Measurements from ENCODE around the gene NLRP1.

Gene NLRP1

GRCh38 chr17:5472511-5472910 is 111.8 kb downstream of the NLRP1 start:
- Mint-ChIP-seq H3K4me3 (no peak overlapping the region), H3K9me3 (no peaks in the 10 kb centered on the region), H3K36me3 (peaks cover 17 to 35% of the 10 kb centered on the region in 2 donors), H3K4me1 (peaks cover 11% of the 10 kb centered on the region in 2 donors), H3K27me3 (no peaks in the 10 kb centered on the region), H3K27ac (no peak overlapping the region)
- DNase-seq (no peak), ATAC-seq (replicated peaks) (no peak)

GRCh38 chr17:5468075-5468473 is 116.2 kb downstream of the NLRP1 start:
- no peaks in the 10 kb centered on the region for H3K27me3 Mint-ChIP-seq
- peak; percentile 23 to 24 for ATAC-seq (replicated peaks)
- peak overlapping the region; percentile 82 to 85 for H3K4me3 Mint-ChIP-seq
- no peaks in the 10 kb centered on the region for H3K9me3 Mint-ChIP-seq
- peaks cover 29 to 35% of the 10 kb centered on the region in 2 donors for H3K4me1 Mint-ChIP-seq
- H3K27ac Mint-ChIP-seq = peak overlapping the region; percentile 81
- DNase-seq = peak; percentile 4
- peaks cover 10 to 31% of the 10 kb centered on the region in 2 donors for H3K36me3 Mint-ChIP-seq

GRCh38 chr17:5467416-5467815 is 116.9 kb downstream of the NLRP1 start:
- DNase-seq (no peak), ATAC-seq (replicated peaks) (no peak)
- peak overlapping the region; percentile 82 to 85 for H3K4me3 Mint-ChIP-seq
- H3K9me3 Mint-ChIP-seq = no peaks in the 10 kb centered on the region
- H3K4me1 Mint-ChIP-seq = peaks cover 29 to 35% of the 10 kb centered on the region in 2 donors
- peak overlapping the region; percentile 81 for H3K27ac Mint-ChIP-seq
- no peaks in the 10 kb centered on the region for H3K27me3 Mint-ChIP-seq
- peaks cover 9 to 36% of the 10 kb centered on the region in 2 donors for H3K36me3 Mint-ChIP-seq

- no peak for ATAC-seq (replicated peaks)
- no peak overlapping the region for H3K27ac Mint-ChIP-seq
- no peak overlapping the region for H3K4me3 Mint-ChIP-seq
- H3K4me1 Mint-ChIP-seq = peaks cover 31 to 35% of the 10 kb centered on the region in 2 donors
- no peak for DNase-seq
- H3K27me3 Mint-ChIP-seq = no peaks in the 10 kb centered on the region
- peaks cover 12 to 29% of the 10 kb centered on the region in 2 donors for H3K36me3 Mint-ChIP-seq
- no peaks in the 10 kb centered on the region for H3K9me3 Mint-ChIP-seq
These were observed 118.0 kb downstream of the NLRP1 start for GRCh38 chr17:5466295-5466694.

- ATAC-seq (replicated peaks) (no peak), DNase-seq (no peak)
- Mint-ChIP-seq H3K9me3 (no peaks in the 10 kb centered on the region), H3K4me1 (peaks cover 31 to 35% of the 10 kb centered on the region in 2 donors), H3K27ac (no peak overlapping the region), H3K4me3 (no peak overlapping the region), H3K27me3 (no peaks in the 10 kb centered on the region), H3K36me3 (peaks cover 21 to 35% of the 10 kb centered on the region in 2 donors)
These were observed 119.4 kb downstream of the NLRP1 start for GRCh38 chr17:5464717-5465507.

Data from stimulated activated naive B cell treated with anti-CD40 and anti-IgM and Interleukin-4, amounts not matched to agents 10 μg/mL and 1 μg/mL and 100 μg/mL, for 72 hours (primary cell).